Gastroesophageal sphincter (tissue), 4 donors: ENCODE measurements around the gene TARDBP. TPM values are rescaled to one million over a fixed set of nuclear protein-coding genes. Genes with fewer than 3 reads are reported as not detected.
"Not testable (repeated sequence)": the region's sequence is repeated elsewhere in the genome, so short reads cannot be mapped to it uniquely, and the experiment has no call there.

Source experiments
- ATAC-seq: fragments of 150-250 bp; one replicate; pipeline ENCODE4 v1.9.1; 2016; ENCODE audit warnings: mild to moderate bottlenecking, moderate library complexity
- H3K27ac ChIP-seq, 4 donors: fragments of 200-600 bp; sonication (generic) in 3 of 4; 1 replicate in 3 of 4; 2 replicates in 1 of 4; pipeline ENCODE4 v1.5.1; 2016 to 2019
- H3K27me3 ChIP-seq: fragments of 200-600 bp; sonication (generic); one replicate; pipeline ENCODE4 v1.5.1; 2019
- H3K36me3 ChIP-seq, 2 donors: fragments of 200-600 bp; sonication (generic); one replicate each; pipeline ENCODE4 v1.5.1; 2019; ENCODE audit warnings: control low read depth in 1 of 2
- H3K4me1 ChIP-seq, 3 donors: fragments of 200-600 bp; sonication (generic); 1 replicate in 2 of 3; 2 replicates in 1 of 3; pipeline ENCODE4 v1.5.1; 2016 to 2019; ENCODE audit warnings: control low read depth in 2 of 3
- H3K4me3 ChIP-seq, 2 donors: fragments of 200-600 bp; sonication (generic); one replicate each; pipeline ENCODE4 v1.5.1; 2019; ENCODE audit warnings: mild to moderate bottlenecking in 1 of 2, moderate library complexity in 1 of 2
- H3K9me3 ChIP-seq, 3 donors: fragments of 200-600 bp; sonication (generic); one replicate each; pipeline ENCODE4 v1.5.1; 2017 to 2019; ENCODE audit warnings: control low read depth in 2 of 3
- EP300 ChIP-seq: sonication (generic); formaldehyde crosslinking; IDR thresholded peaks from one replicate; pipeline ENCODE4 v1.6.1; 2017; ENCODE audit warnings: antibody characterized with exemption, mild to moderate bottlenecking
- POLR2A ChIP-seq, 2 donors: fragments of 450-650 bp; IDR thresholded peaks; one replicate each; pipeline ENCODE4 v1.6.1; 2017; ENCODE audit warnings: antibody characterized with exemption in 2 of 2, mild to moderate bottlenecking in 2 of 2, moderate library complexity in 1 of 2
- POLR2AphosphoS5 ChIP-seq: sonication (generic); formaldehyde crosslinking; IDR thresholded peaks from one replicate; pipeline ENCODE4 v1.6.1; 2017; ENCODE audit warnings: antibody characterized with exemption
- WGBS, 2 donors: methylation state at CpG; one replicate each; pipeline ENCODE4 v1.1.5; 2018; ENCODE audit warnings: low coverage in 1 of 2; 5-methylcytosine and 5-hydroxymethylcytosine counted together
- total RNA-seq, 4 donors: library from RNA; depleted of rRNA; stranded (reverse); fragments of >200 nt; gene quantifications; one replicate each; pipeline ENCODE4 v1.1.0, GENCODE V29; 2016
- TF ChIP-seq, protein P1 (sequence below), 4 experiments: fragments of 200-600 bp in 2 of 4; fragments of 450-650 bp in 2 of 4; sonication (generic) in 1 of 4; IDR thresholded peaks; one replicate each; pipeline ENCODE4 v1.5.1; 2017 to 2019; ENCODE audit warnings: antibody characterized with exemption in 4 of 4, mild to moderate bottlenecking in 2 of 4, moderate library complexity in 2 of 4

TARDBP gene
- total RNA-seq, 4 donors from 2014 or later, result 60.3 to 170 (median 112) TPM

DNA sequence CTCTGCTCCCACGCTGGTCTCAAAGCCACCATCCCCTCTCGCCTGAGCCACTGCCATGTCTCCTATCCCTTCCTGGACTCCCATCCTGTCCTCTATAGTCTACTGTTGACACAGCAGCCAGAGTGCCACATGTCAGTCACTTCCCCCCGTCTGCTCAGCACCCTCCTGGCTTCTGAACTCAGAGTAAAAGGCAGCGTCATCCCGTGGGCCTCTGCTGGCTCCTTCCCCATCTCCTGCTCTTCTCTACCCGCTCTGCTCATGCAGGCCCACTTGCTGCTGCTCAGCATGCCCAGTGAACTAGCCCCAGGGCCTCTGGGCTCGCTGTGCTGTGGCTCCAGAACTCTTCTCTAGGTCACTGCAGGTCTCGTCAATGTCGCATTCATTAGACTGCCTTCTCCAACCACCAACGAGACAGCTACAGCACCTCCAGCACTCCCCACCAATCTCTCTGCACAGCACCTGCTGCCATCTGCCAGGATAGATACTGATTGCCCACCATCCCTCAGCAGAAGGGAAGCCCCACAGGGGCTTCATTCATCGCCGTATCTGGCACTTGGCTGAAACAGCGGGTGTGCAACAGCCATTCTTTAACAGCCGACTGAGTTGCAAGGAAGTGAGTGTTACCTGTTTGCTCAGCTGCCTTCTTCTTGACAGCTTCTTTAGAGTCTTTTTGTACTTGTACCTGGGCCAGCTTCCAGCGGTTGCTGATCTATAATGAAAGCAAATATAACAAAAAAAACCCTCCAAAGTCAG lies 59.2 kb downstream of the TARDBP start:
- WGBS, 2 donors, result 69 to 84% methylated on average over 12 to 13 of the region's 15 CpGs
- H3K27ac ChIP-seq, result no peak overlapping the region
- peaks cover 0 to 100% of the 10 kb centered on the region in 2 donors for H3K36me3 ChIP-seq
- H3K4me3 ChIP-seq, result no peak overlapping the region
- ATAC-seq, result no peak
- TF ChIP-seq POLR2AphosphoS5 (no peak), EP300 (no peak), POLR2A (IDR thresholded peaks at IDR 0.05) (no peak)
- TF ChIP-seq, protein P1, sequence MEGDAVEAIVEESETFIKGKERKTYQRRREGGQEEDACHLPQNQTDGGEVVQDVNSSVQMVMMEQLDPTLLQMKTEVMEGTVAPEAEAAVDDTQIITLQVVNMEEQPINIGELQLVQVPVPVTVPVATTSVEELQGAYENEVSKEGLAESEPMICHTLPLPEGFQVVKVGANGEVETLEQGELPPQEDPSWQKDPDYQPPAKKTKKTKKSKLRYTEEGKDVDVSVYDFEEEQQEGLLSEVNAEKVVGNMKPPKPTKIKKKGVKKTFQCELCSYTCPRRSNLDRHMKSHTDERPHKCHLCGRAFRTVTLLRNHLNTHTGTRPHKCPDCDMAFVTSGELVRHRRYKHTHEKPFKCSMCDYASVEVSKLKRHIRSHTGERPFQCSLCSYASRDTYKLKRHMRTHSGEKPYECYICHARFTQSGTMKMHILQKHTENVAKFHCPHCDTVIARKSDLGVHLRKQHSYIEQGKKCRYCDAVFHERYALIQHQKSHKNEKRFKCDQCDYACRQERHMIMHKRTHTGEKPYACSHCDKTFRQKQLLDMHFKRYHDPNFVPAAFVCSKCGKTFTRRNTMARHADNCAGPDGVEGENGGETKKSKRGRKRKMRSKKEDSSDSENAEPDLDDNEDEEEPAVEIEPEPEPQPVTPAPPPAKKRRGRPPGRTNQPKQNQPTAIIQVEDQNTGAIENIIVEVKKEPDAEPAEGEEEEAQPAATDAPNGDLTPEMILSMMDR (IDR thresholded peaks at IDR 0.05), result no peak
- H3K27me3 ChIP-seq, result no peaks in the 10 kb centered on the region
- H3K4me1 ChIP-seq, result no peaks in the 10 kb centered on the region
- H3K9me3 ChIP-seq, result no peaks in the 10 kb centered on the region

DNA sequence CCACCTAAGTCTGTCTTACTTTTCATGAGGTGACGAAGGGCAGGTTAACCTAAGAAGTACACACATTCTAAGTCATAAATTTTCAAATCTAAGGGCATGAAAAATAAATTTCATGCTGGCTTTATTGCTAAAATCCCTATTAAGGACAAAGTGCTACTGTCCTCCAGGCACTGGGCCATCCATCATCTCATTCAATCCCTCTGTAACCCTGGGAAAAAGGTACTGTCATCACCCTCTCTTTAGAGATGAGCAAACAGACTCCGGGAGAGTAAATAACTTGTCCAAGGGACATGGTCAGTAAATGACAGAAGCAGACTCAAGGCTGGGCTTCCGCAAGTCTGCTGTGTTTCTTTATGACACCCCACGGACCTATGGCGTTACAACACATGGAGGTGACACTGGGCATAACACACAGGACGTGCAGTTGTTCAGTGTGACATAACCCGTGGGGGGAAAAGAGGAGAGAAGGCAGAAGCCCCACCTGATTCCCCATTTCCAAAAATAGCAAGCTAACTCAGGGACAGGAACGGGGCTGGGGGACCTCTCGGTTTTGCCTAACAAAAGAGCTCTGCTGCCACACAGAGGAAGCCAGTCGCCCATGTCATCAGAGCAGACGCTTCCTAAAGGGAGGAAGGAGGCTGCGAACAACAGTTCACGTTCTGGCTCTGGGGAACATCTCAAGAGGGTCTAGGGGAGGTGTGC lies 59.9 kb downstream of the TARDBP start:
- H3K4me1 ChIP-seq, result no peaks in the 10 kb centered on the region
- no peak overlapping the region for H3K4me3 ChIP-seq
- no peaks in the 10 kb centered on the region for H3K27me3 ChIP-seq
- WGBS, 2 donors, result 69 to 83% methylated on average over 3 to 8 of the region's 13 CpGs
- H3K9me3 ChIP-seq, result no peaks in the 10 kb centered on the region
- peaks cover 0 to 100% of the 10 kb centered on the region in 2 donors for H3K36me3 ChIP-seq
- ATAC-seq, result no peak
- TF ChIP-seq, protein P1 (IDR thresholded peaks at IDR 0.05), result no peak
- no peak for TF ChIP-seq POLR2AphosphoS5
- no peak for TF ChIP-seq EP300
- TF ChIP-seq POLR2A (IDR thresholded peaks at IDR 0.05), result no peak
- no peak overlapping the region for H3K27ac ChIP-seq

DNA sequence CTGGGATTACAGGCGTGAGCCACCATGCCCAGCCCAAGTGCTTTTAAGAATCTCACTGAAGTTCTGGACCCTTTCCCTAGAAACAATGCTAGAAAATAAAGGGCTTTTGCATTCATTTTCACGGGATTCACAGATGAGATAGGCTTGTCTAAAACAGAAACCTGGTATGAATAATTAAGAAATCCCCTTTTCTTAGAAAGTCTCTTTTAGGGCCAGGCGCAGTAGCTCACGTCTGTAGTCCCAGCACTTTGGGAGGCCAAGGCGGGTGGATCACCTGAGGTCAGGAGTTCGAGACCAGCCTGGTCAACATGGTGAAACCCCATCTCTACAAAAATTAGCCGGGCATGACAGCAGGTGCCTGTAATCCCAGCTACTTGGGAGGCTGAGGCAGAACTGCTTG lies 60.9 kb downstream of the TARDBP start:
- 91 to 96% methylated on average over 3 to 4 of the region's 7 CpGs for WGBS, 2 donors
- peaks cover 0 to 100% of the 10 kb centered on the region in 2 donors for H3K36me3 ChIP-seq
- H3K4me3 ChIP-seq, H3K27me3 ChIP-seq, H3K9me3 ChIP-seq, H3K27ac ChIP-seq, ATAC-seq, H3K4me1 ChIP-seq: not testable (repeated sequence)

Other genes starting within 250 kb of the TARDBP start
- 10 to 100 TPM; 22.1 to 47.4 (median 28.0) TPM for gene CASZ1, start 216.0 kb upstream of the TARDBP start, total RNA-seq
- gene MASP2, start 34.6 kb downstream of the TARDBP start, total RNA-seq, result under 1 TPM in 1 of 4 donors, not detected in 3; 0.13 TPM
- 10 to 100 TPM; 29.3 to 54.0 (median 34.1) TPM for gene SRM, start 47.4 kb downstream of the TARDBP start, total RNA-seq
- gene EXOSC10, start 87.2 kb downstream of the TARDBP start, total RNA-seq, result 10 to 100 TPM; 39.3 to 56.2 (median 41.0) TPM
- gene ANGPTL7, start 176.7 kb downstream of the TARDBP start, total RNA-seq, result 10 to 100 TPM in 2 of 4 donors, 1 to 10 TPM in 2; 2.2 to 13.5 (median 9.0) TPM
- 10 to 100 TPM; 32.4 to 55.4 (median 42.5) TPM for gene MTOR, start 249.9 kb downstream of the TARDBP start, total RNA-seq